ENCODE measurements around the gene GRID1. TPM values are rescaled to one million over a fixed set of nuclear protein-coding genes. Genes with fewer than 3 reads are reported as not detected.

Gene GRID1
- total RNA-seq, 1 donor from 2014 or later: 0.75 TPM

DNA sequence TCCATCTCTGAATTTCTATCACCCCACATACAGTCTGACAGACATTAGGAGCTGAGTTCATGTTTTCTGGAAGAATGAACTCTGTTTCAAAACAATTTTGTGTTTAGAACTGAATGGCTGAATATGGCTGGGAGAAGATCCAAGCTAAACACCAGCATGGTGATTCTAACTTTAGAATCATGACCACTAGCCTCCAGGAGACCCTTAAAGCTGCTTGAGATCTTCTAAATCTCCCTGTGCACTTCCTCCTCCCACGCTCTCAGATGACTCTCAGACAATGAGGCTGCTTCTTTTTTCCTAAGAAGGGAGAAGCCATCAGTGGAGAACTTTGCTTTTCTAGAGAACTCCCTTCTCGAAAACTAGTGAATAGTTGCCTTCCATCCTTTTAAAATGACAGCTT is 711.2 kb downstream of the GRID1 start:
- Histone ChIP-seq H2AFZ (ENCODE audit: low read depth, low read length) (no peak overlapping the region), H3K27ac (ENCODE audit: low read depth, low read length) (peak overlapping the region; percentile 34), H3K4me2 (ENCODE audit: low read length) (peak overlapping the region; percentile 27), H4K20me1 (ENCODE audit: insufficient read depth, low read length) (no peaks in the 10 kb centered on the region), H3K4me1 (ENCODE audit: insufficient read depth, low read length) (peaks cover 12% of the 10 kb centered on the region), H3K9me3 (ENCODE audit: insufficient read depth, low read depth, low read length) (no peaks in the 10 kb centered on the region), H3K27me3 (ENCODE audit: insufficient read depth, low read length) (no peaks in the 10 kb centered on the region), H3K36me3 (ENCODE audit: insufficient read depth, low read length) (no peaks in the 10 kb centered on the region), H3K79me2 (ENCODE audit: insufficient read depth, low read length) (no peaks in the 10 kb centered on the region), H3K9ac (ENCODE audit: low read length) (no peak overlapping the region), H3K4me3 (ENCODE audit: insufficient read depth, low read depth, low read length) (no peak overlapping the region)
- Mint-ChIP-seq H3K4me1 (ENCODE audit: low read depth, unreplicated experiment) (no peaks in the 10 kb centered on the region), H3K36me3 (ENCODE audit: low read depth, unreplicated experiment) (no peaks in the 10 kb centered on the region), H3K4me3 (ENCODE audit: unreplicated experiment) (no peak overlapping the region), H3K9me3 (ENCODE audit: unreplicated experiment) (peaks cover 5% of the 10 kb centered on the region), H3K27me3 (ENCODE audit: low read depth, unreplicated experiment) (peaks cover 3% of the 10 kb centered on the region), H3K27ac (ENCODE audit: unreplicated experiment) (no peak overlapping the region)
- no peak for FAIRE-seq
- DNase-seq (ENCODE audit: low read depth): peak; percentile 42
- no peak for TF ChIP-seq EZH2 (IDR thresholded peaks at IDR 0.05; ENCODE audit: insufficient read depth, low read length)
- TF ChIP-seq, protein P1, sequence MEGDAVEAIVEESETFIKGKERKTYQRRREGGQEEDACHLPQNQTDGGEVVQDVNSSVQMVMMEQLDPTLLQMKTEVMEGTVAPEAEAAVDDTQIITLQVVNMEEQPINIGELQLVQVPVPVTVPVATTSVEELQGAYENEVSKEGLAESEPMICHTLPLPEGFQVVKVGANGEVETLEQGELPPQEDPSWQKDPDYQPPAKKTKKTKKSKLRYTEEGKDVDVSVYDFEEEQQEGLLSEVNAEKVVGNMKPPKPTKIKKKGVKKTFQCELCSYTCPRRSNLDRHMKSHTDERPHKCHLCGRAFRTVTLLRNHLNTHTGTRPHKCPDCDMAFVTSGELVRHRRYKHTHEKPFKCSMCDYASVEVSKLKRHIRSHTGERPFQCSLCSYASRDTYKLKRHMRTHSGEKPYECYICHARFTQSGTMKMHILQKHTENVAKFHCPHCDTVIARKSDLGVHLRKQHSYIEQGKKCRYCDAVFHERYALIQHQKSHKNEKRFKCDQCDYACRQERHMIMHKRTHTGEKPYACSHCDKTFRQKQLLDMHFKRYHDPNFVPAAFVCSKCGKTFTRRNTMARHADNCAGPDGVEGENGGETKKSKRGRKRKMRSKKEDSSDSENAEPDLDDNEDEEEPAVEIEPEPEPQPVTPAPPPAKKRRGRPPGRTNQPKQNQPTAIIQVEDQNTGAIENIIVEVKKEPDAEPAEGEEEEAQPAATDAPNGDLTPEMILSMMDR (IDR thresholded peaks at IDR 0.05; ENCODE audit: insufficient read depth, low read depth, low read length): no peak

DNA sequence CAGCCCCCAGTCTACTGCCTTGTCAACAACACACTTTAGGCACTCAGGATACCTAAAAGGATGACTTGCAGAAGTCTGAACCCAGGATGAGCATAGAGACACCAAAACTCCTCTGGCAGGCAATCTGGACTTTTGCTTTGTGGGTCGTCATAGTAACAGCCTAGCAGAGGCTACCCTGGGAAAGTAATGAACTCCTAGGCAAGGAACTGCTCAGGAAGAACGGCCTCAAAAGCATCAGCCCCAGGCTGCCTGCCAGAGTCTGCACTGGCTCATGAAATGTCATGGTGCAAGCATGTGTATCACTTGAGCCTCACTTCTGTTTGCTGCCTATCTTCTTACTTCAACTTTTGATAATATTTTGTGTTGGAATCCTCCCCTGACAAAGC is 715.1 kb downstream of the GRID1 start:
- FAIRE-seq (no peak), DNase-seq (ENCODE audit: low read depth) (no peak)
- H3K27me3 Mint-ChIP-seq (ENCODE audit: low read depth, unreplicated experiment): peaks cover 3% of the 10 kb centered on the region
- H4K20me1 ChIP-seq (ENCODE audit: insufficient read depth, low read length): no peaks in the 10 kb centered on the region
- no peak overlapping the region for H3K4me2 ChIP-seq (ENCODE audit: low read length)
- H3K27ac ChIP-seq (ENCODE audit: low read depth, low read length): no peak overlapping the region
- no peaks in the 10 kb centered on the region for H3K36me3 Mint-ChIP-seq (ENCODE audit: low read depth, unreplicated experiment)
- H3K4me3 Mint-ChIP-seq (ENCODE audit: unreplicated experiment): no peak overlapping the region
- H3K9ac ChIP-seq (ENCODE audit: low read length): no peak overlapping the region
- peaks cover 4% of the 10 kb centered on the region for H3K9me3 Mint-ChIP-seq (ENCODE audit: unreplicated experiment)
- H3K4me1 Mint-ChIP-seq (ENCODE audit: low read depth, unreplicated experiment): peaks cover 6% of the 10 kb centered on the region
- H2AFZ ChIP-seq (ENCODE audit: low read depth, low read length): no peak overlapping the region
- no peaks in the 10 kb centered on the region for H3K27me3 ChIP-seq (ENCODE audit: insufficient read depth, low read length)
- no peak for TF ChIP-seq EZH2 (IDR thresholded peaks at IDR 0.05; ENCODE audit: insufficient read depth, low read length)
- TF ChIP-seq, protein P1 (IDR thresholded peaks at IDR 0.05; ENCODE audit: insufficient read depth, low read depth, low read length): no peak
- no peaks in the 10 kb centered on the region for H3K36me3 ChIP-seq (ENCODE audit: insufficient read depth, low read length)
- no peaks in the 10 kb centered on the region for H3K9me3 ChIP-seq (ENCODE audit: insufficient read depth, low read depth, low read length)
- peaks cover 12% of the 10 kb centered on the region for H3K4me1 ChIP-seq (ENCODE audit: insufficient read depth, low read length)
- no peak overlapping the region for H3K4me3 ChIP-seq (ENCODE audit: insufficient read depth, low read depth, low read length)
- no peaks in the 10 kb centered on the region for H3K79me2 ChIP-seq (ENCODE audit: insufficient read depth, low read length)
- no peak overlapping the region for H3K27ac Mint-ChIP-seq (ENCODE audit: unreplicated experiment)

DNA sequence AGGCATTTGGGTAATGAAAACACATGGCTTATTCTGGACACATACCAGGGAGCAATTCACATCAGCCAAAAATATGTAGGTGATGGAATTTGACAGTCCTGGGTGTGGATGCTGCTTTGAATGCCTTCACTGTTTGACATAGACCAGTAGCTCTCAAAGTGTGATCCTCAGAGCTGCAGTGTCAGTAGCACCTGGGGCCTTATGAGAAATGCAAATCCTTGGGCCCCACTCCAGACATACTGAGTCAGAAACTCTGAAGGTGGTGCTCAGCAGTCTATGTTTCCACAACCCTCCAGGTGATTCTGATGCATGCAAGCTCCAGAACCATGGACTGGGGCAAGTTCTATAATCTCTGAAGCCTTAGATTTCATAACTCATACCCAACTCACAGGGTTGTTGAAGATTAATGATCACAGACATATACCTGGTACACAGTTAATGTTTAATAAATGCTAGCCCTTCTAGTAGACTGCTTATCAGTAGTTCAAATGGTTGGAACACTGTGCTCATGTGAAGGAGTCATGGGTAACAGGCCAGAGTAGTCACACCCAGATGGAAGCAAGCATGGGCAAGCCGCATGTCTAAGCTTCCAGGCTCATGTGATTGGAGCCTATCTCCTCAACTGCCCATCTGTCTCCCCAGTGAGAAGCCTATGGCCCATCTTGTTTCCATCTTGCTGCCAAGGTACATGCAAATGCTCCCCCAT is 715.7 kb downstream of the GRID1 start:
- H3K36me3 Mint-ChIP-seq (ENCODE audit: low read depth, unreplicated experiment): no peaks in the 10 kb centered on the region
- Histone ChIP-seq H3K9me3 (ENCODE audit: insufficient read depth, low read depth, low read length) (no peaks in the 10 kb centered on the region), H3K27me3 (ENCODE audit: insufficient read depth, low read length) (no peaks in the 10 kb centered on the region), H3K9ac (ENCODE audit: low read length) (no peak overlapping the region), H3K36me3 (ENCODE audit: insufficient read depth, low read length) (no peaks in the 10 kb centered on the region), H3K4me3 (ENCODE audit: insufficient read depth, low read depth, low read length) (no peak overlapping the region), H3K27ac (ENCODE audit: low read depth, low read length) (no peak overlapping the region), H4K20me1 (ENCODE audit: insufficient read depth, low read length) (no peaks in the 10 kb centered on the region), H3K79me2 (ENCODE audit: insufficient read depth, low read length) (no peaks in the 10 kb centered on the region), H2AFZ (ENCODE audit: low read depth, low read length) (no peak overlapping the region), H3K4me1 (ENCODE audit: insufficient read depth, low read length) (peaks cover 11% of the 10 kb centered on the region), H3K4me2 (ENCODE audit: low read length) (no peak overlapping the region)
- no peak for FAIRE-seq
- no peak for DNase-seq (ENCODE audit: low read depth)
- TF ChIP-seq EZH2 (IDR thresholded peaks at IDR 0.05; ENCODE audit: insufficient read depth, low read length): no peak
- TF ChIP-seq, protein P1 (IDR thresholded peaks at IDR 0.05; ENCODE audit: insufficient read depth, low read depth, low read length): no peak
- H3K4me3 Mint-ChIP-seq (ENCODE audit: unreplicated experiment): no peak overlapping the region
- peaks cover 8% of the 10 kb centered on the region for H3K4me1 Mint-ChIP-seq (ENCODE audit: low read depth, unreplicated experiment)
- no peak overlapping the region for H3K27ac Mint-ChIP-seq (ENCODE audit: unreplicated experiment)
- H3K27me3 Mint-ChIP-seq (ENCODE audit: low read depth, unreplicated experiment): peaks cover 3% of the 10 kb centered on the region
- H3K9me3 Mint-ChIP-seq (ENCODE audit: unreplicated experiment): peaks cover 5% of the 10 kb centered on the region
